K562 (cell line): ENCODE results near the gene KRTAP4-16. TPM values are rescaled to one million over a fixed set of nuclear protein-coding genes. Genes with fewer than 3 reads are reported as not detected.

Experiments used
- ATAC-seq: fragments of 200-7000 bp; cut with Tn5 transposase; 3 replicates; pipeline ENCODE4 v1.9.1; 2020; ENCODE audit warnings: moderate library complexity
- BruUV-seq: library from RNA; stranded (reverse); fragments of 400-500 nt; replicated peaks from 2 replicates; lab custom pipeline; 2021; lab: Mats Ljungman, UMichigan
- CTCF ChIA-PET: fragments of 300-600 bp; formaldehyde crosslinking; extraction: SDS; loops from one replicate; lab custom pipeline; 2021; ENCODE audit warnings: low intra/inter-chr PET ratio; lab: Yijun Ruan, JAX
- POLR2A ChIA-PET: fragments of 300-600, 350-650 bp; sonication (Branson Sonifier 250); formaldehyde crosslinking; extraction: SDS; loops from one replicate; lab custom pipeline; 2021; ENCODE audit warnings: antibody characterized with exemption, inconsistent platforms; lab: Yijun Ruan, JAX
- DNase-seq, 4 experiments: peaks; one replicate each; pipeline versions ENCODE4 v3.0.0 to v3.0.0-alpha.2; 2011 to 2018; ENCODE audit warnings: low spot score in 3 of 4, mixed read lengths in 3 of 4; ENCODE audit errors: extremely low read depth in 1 of 4
- FAIRE-seq: peaks from 2 replicates; lab custom pipeline; 2011; peaks lifted over from hg19 to GRCh38; lab: Jason Lieb, UNC
- H2AFZ ChIP-seq: 2 replicates; pipeline ENCODE4 v1.6.0; 2011; ENCODE audit warnings: low read depth, low read length, control low read depth, inconsistent platforms
- H3K27ac ChIP-seq: fragments of 200-600 bp; 3 replicates; pipeline ENCODE4 v1.8.0; 2011; ENCODE audit warnings: low read depth, mild to moderate bottlenecking, control low read depth, inconsistent platforms, low read length, moderate library complexity, mixed read lengths; ENCODE audit errors: extremely low read depth
- H3K27me3 ChIP-seq, 2 experiments: fragments of 300-600 bp in 1 of 2; 2 replicates in 1 of 2; 3 replicates in 1 of 2; pipeline versions ENCODE4 v1.6.0 to v1.8.0; 2011; ENCODE audit warnings: inconsistent platforms in 2 of 2, low read length in 2 of 2, mild to moderate bottlenecking in 1 of 2, mixed read lengths in 1 of 2, moderate library complexity in 1 of 2; ENCODE audit not compliant: control insufficient read depth in 2 of 2, insufficient read depth in 2 of 2
- H3K36me3 ChIP-seq: fragments of 300-600 bp; 3 replicates; pipeline ENCODE4 v1.8.0; 2011; ENCODE audit warnings: mild to moderate bottlenecking, low read length, inconsistent platforms; ENCODE audit not compliant: control insufficient read depth, insufficient read depth
- H3K4me1 ChIP-seq, 2 experiments: fragments of 200-600 bp in 1 of 2; replicated peaks in 1 of 2; 2 replicates in 1 of 2; 3 replicates in 1 of 2; pipeline versions ENCODE4 v1.5.1 to v1.8.0; 2011; ENCODE audit warnings: inconsistent platforms in 2 of 2, low read length in 2 of 2, mild to moderate bottlenecking in 1 of 2, mixed read lengths in 1 of 2, moderate library complexity in 1 of 2; ENCODE audit not compliant: control insufficient read depth in 2 of 2, insufficient read depth in 2 of 2
- H3K4me2 ChIP-seq: 2 replicates; pipeline ENCODE4 v1.6.1; 2011; ENCODE audit warnings: low read length, control low read depth, inconsistent platforms, mixed read lengths; ENCODE audit not compliant: insufficient read depth
- H3K4me3 ChIP-seq: fragments of 200-600 bp; sonication (generic), shearing (Covaris generic); 2 replicates; pipeline ENCODE4 v1.5.1; 2016; ENCODE audit warnings: control low read depth, inconsistent platforms
- H3K79me2 ChIP-seq: fragments of 200-600 bp; 3 replicates; pipeline ENCODE4 v1.8.0; 2011; ENCODE audit warnings: low read length, inconsistent platforms; ENCODE audit not compliant: control insufficient read depth, insufficient read depth
- H3K9ac ChIP-seq, 2 experiments: 2 replicates each; pipeline versions ENCODE4 v1.6.0 to v1.6.1; 2011; ENCODE audit warnings: low read depth in 2 of 2, low read length in 2 of 2, control low read depth in 1 of 2, inconsistent platforms in 1 of 2, mild to moderate bottlenecking in 1 of 2, mixed read lengths in 1 of 2; ENCODE audit not compliant: insufficient read depth in 1 of 2
- H3K9me1 ChIP-seq: one replicate; pipeline ENCODE4 v1.6.0; 2011; ENCODE audit warnings: inconsistent platforms, mild to moderate bottlenecking, low read length, moderate library complexity; ENCODE audit not compliant: control insufficient read depth, insufficient read depth
- H3K9me3 ChIP-seq: replicated peaks from 2 replicates; pipeline ENCODE4 v1.5.1; 2011; ENCODE audit warnings: low read depth, low read length, inconsistent platforms; ENCODE audit not compliant: control insufficient read depth, insufficient read depth
- H4K20me1 ChIP-seq: replicated peaks from 2 replicates; pipeline ENCODE4 v1.6.1; 2011; ENCODE audit warnings: low read length, inconsistent platforms, mixed read lengths; ENCODE audit not compliant: control insufficient read depth, insufficient read depth
- ARID2 ChIP-seq: fragments of 450-650 bp; IDR thresholded peaks from 2 replicates; pipeline ENCODE4 v1.6.1; 2017; ENCODE audit warnings: antibody characterized with exemption, mild to moderate bottlenecking
- BCLAF1 ChIP-seq, 2 experiments: fragments of 450-650 bp in 1 of 2; IDR thresholded peaks; 2 replicates each; pipeline ENCODE4 v1.6.1; 2011 to 2017; ENCODE audit warnings: low read depth in 2 of 2, antibody characterized with exemption in 1 of 2, borderline replicate concordance in 1 of 2, low read length in 1 of 2, mild to moderate bottlenecking in 1 of 2, mixed read lengths in 1 of 2; ENCODE audit not compliant: control insufficient read depth in 1 of 2
- CBFA2T3 ChIP-seq: fragments of 450-650 bp; IDR thresholded peaks from 2 replicates; pipeline ENCODE4 v1.6.1; 2017
- FOXJ2 ChIP-seq: fragments of 200-800 bp; sonication (Bioruptor generic); IDR thresholded peaks from 2 replicates; pipeline ENCODE4 v1.6.1; 2016; ENCODE audit warnings: missing genetic modification characterization, missing compliant biosample characterization
- KLF6 ChIP-seq: fragments of 250-450 bp; sonication (Bioruptor Pico); IDR thresholded peaks from 2 replicates; pipeline ENCODE4 v1.4.0; 2020; ENCODE audit warnings: mild to moderate bottlenecking, moderate library complexity, borderline replicate concordance
- MNT ChIP-seq, 2 experiments: fragments of 450-650 bp; conservative IDR thresholded peaks; 2 replicates each; pipeline ENCODE4 v1.6.1; 2017; ENCODE audit warnings: mild to moderate bottlenecking in 2 of 2, moderate library complexity in 2 of 2
- MTF1 ChIP-seq: fragments of 250-450 bp; sonication (Bioruptor Pico); IDR thresholded peaks from 2 replicates; pipeline ENCODE4 v1.9.0; 2021; ENCODE audit warnings: moderate library complexity, mild to moderate bottlenecking, inconsistent platforms, borderline replicate concordance
- RBM25 ChIP-seq: fragments of 200-400 bp; formaldehyde crosslinking; IDR thresholded peaks from 2 replicates; pipeline ENCODE4 v1.6.1; 2018; ENCODE audit warnings: low read length, low read depth, moderate library complexity; ENCODE audit not compliant: severe bottlenecking
- TRIM24 ChIP-seq, 2 experiments: fragments of 450-650 bp; IDR thresholded peaks; 2 replicates each; pipeline ENCODE4 v1.6.1; 2016
- XRCC5 ChIP-seq: fragments of 200-400 bp; formaldehyde crosslinking; IDR thresholded peaks from 2 replicates; pipeline ENCODE4 v1.6.1; 2017; ENCODE audit warnings: low read depth, mild to moderate bottlenecking, low read length
- ZBTB49 ChIP-seq: sonication (generic); formaldehyde crosslinking; IDR thresholded peaks from 2 replicates; pipeline ENCODE4 v1.8.0; 2022; ENCODE audit warnings: missing genetic modification reagents, mild to moderate bottlenecking, borderline replicate concordance
- ZNF146 ChIP-seq: IDR thresholded peaks from one replicate; pipeline ENCODE4 v1.6.1; 2018; ENCODE audit warnings: missing compliant biosample characterization; ENCODE audit not compliant: unreplicated experiment
- ZNF449 ChIP-seq: fragments of 250-450 bp; sonication (Bioruptor Pico); IDR thresholded peaks from 2 replicates; pipeline ENCODE4 v1.8.0; 2022; ENCODE audit warnings: moderate library complexity, mild to moderate bottlenecking, inconsistent platforms
- WGBS: fragments of 100-300 bp; shearing (Covaris generic); methylation state at CpG from one replicate; pipeline ENCODE4 v1.1.6; 2016; ENCODE audit warnings: low coverage, mixed read lengths; ENCODE audit not compliant: insufficient coverage; ENCODE audit errors: missing lambda C conversion rate; 5-methylcytosine and 5-hydroxymethylcytosine counted together
- in situ Hi-C: fragments of 300-500 bp; cut with MboI; formaldehyde crosslinking; loops from 4 replicates; pipeline ENCODE4 v1.15.0; 2018; ENCODE audit warnings: inconsistent platforms, mixed read lengths
- intact Hi-C: fragments of 100-400 bp; cut with micrococcal nuclease; formaldehyde crosslinking; loops from 2 replicates; pipeline ENCODE4 v1.14.2; 2022
- polyA plus RNA-seq, 8 experiments: library from polyadenylated mRNA; depleted of rRNA in 4 of 8; stranded (reverse) in 5 of 8; unstranded in 3 of 8; fragments of >200 nt; fragmentation: Nextera tagmentation in 2 of 8; fragmentation: Illumina TruSeq in 1 of 8; extraction: Ambion mirVana in 2 of 8; extraction: Trizol in 1 of 8; gene quantifications; 2 replicates each; pipeline versions ENCODE4 v1.2.1 to v1.2.3, GENCODE V29; 2011 to 2014; ENCODE audit warnings: inconsistent platforms in 1 of 8, missing spikeins in 1 of 8
- total RNA-seq, 7 experiments: library from RNA; depleted of rRNA in 6 of 7; stranded (reverse); fragments of >200 nt in 6 of 7; fragmentation: Illumina TruSeq in 2 of 7; extraction: Trizol in 2 of 7; gene quantifications; 2 replicates each; pipeline versions ENCODE4 v1.2.1 to v1.2.3, GENCODE V29; 2011 to 2021; ENCODE audit warnings: low replicate concordance in 1 of 7

Gene KRTAP4-16
- total and polyA plus RNA-seq, 9 of the 15 experiments (the other 6 are each of a cell fraction or from before 2014, with no cell fraction given) = not detected

GRCh38 chr17:41057547-41057946 is 44.5 kb downstream of the KRTAP4-16 start:
- FAIRE-seq (no peak), DNase-seq (no peak), ATAC-seq (no peak)
- H3K27me3 ChIP-seq = peaks cover 4 to 5% of the 10 kb centered on the region in 2 experiments; a peak in 4 of 5 replicates
- no peak overlapping the region for H2AFZ ChIP-seq
- no TSS peak for BruUV-seq
- H3K27ac ChIP-seq = no peak overlapping the region
- WGBS = 0% methylated on average over 1 of the region's 1 CpG
- H3K9ac ChIP-seq = no peak overlapping the region
- TF ChIP-seq ARID2 (no peak), MNT (conservative IDR thresholded peaks at IDR 0.05) (no peak), BCLAF1 (IDR thresholded peaks at IDR 0.05; ENCODE audit: borderline replicate concordance in 1 of 2, control insufficient read depth in 1 of 2, low read depth in 2 of 2, low read length in 1 of 2) (no peak), MTF1 (CRISPR knock-in tag) (no peak), CBFA2T3 (no peak), ZBTB49 (CRISPR knock-in tag) (no peak), ZNF449 (CRISPR knock-in tag) (no peak), FOXJ2 (tag) (no peak), ZNF146 (CRISPR knock-in tag) (peak; percentile 92), KLF6 (CRISPR knock-in tag) (no peak), XRCC5 (no peak), TRIM24 (IDR thresholded peaks at IDR 0.05) (no peak), RBM25 (peak; percentile 71)
- H3K4me1 ChIP-seq = no peaks in the 10 kb centered on the region
- H4K20me1 ChIP-seq = no peaks in the 10 kb centered on the region; the same call in 1 of the 2 replicates
- H3K4me2 ChIP-seq = no peak overlapping the region
- H3K9me3 ChIP-seq = no peaks in the 10 kb centered on the region
- no peaks in the 10 kb centered on the region for H3K36me3 ChIP-seq
- no peaks in the 10 kb centered on the region for H3K9me1 ChIP-seq
- POLR2A ChIA-PET = no interaction called here
- intact Hi-C loops (no loop called here), in situ Hi-C loops (no loop called here)
- no peak overlapping the region for H3K4me3 ChIP-seq
- H3K79me2 ChIP-seq = no peaks in the 10 kb centered on the region
- CTCF ChIA-PET = no interaction called here
